H9 (cell line): Measurements from ENCODE around the gene LRRC52. TPM values are rescaled to one million over a fixed set of nuclear protein-coding genes. Genes with fewer than 3 reads are reported as not detected.

Experiments used
- DNase-seq: peaks from one replicate; pipeline ENCODE4 v3.0.0-alpha.2; 2017
- H2AFZ ChIP-seq: one replicate; pipeline ENCODE4 v1.6.1; 2013; ENCODE audit warnings: mild to moderate bottlenecking, low read length, control low read depth, moderate library complexity
- H2AK5ac ChIP-seq: 2 replicates; pipeline ENCODE4 v1.6.1; 2013; ENCODE audit warnings: low read length, control low read depth, mixed read lengths; ENCODE audit not compliant: insufficient read length
- H2BK120ac ChIP-seq: one replicate; pipeline ENCODE4 v1.6.1; 2013; ENCODE audit warnings: low read depth, mild to moderate bottlenecking, low read length, control low read depth, inconsistent platforms; ENCODE audit not compliant: poor library complexity, severe bottlenecking
- H2BK12ac ChIP-seq: 2 replicates; pipeline ENCODE4 v1.6.1; 2013; ENCODE audit warnings: low read length, control low read depth, mixed read lengths, low read depth; ENCODE audit not compliant: insufficient read length
- H2BK15ac ChIP-seq: 2 replicates; pipeline ENCODE4 v1.6.1; 2013; ENCODE audit warnings: low read depth, low read length, control low read depth
- H2BK20ac ChIP-seq: one replicate; pipeline ENCODE4 v1.6.1; 2013; ENCODE audit warnings: low read depth, mild to moderate bottlenecking, low read length, control low read depth, inconsistent platforms; ENCODE audit not compliant: poor library complexity, severe bottlenecking
- H2BK5ac ChIP-seq: 2 replicates; pipeline ENCODE4 v1.6.1; 2013; ENCODE audit warnings: low read length, control low read depth, mixed read lengths; ENCODE audit not compliant: insufficient read length
- H3K14ac ChIP-seq: 2 replicates; pipeline ENCODE4 v1.6.1; 2013; ENCODE audit warnings: low read length, control low read depth; ENCODE audit not compliant: insufficient read depth
- H3K18ac ChIP-seq: 2 replicates; pipeline ENCODE4 v1.6.1; 2013; ENCODE audit warnings: low read depth, mild to moderate bottlenecking, mixed read lengths, low read length, control low read depth; ENCODE audit not compliant: insufficient read length
- H3K23ac ChIP-seq: 2 replicates; pipeline ENCODE4 v1.6.1; 2013; ENCODE audit warnings: low read length, control low read depth, mixed read lengths, low read depth; ENCODE audit not compliant: insufficient read length
- H3K23me2 ChIP-seq: 2 replicates; pipeline ENCODE4 v1.6.1; 2013; ENCODE audit warnings: low read depth, mild to moderate bottlenecking, mixed read lengths, low read length, control low read depth; ENCODE audit not compliant: insufficient read length, poor library complexity, severe bottlenecking
- H3K27ac ChIP-seq: 2 replicates; pipeline ENCODE4 v1.5.1; 2013; ENCODE audit warnings: low read length, control low read depth, mixed read lengths, low read depth; ENCODE audit not compliant: insufficient read length
- H3K27me3 ChIP-seq: 2 replicates; pipeline ENCODE4 v1.6.1; 2013; ENCODE audit warnings: low read length, control low read depth, inconsistent platforms; ENCODE audit not compliant: insufficient read depth
- H3K4ac ChIP-seq: 2 replicates; pipeline ENCODE4 v1.6.1; 2013; ENCODE audit warnings: low read depth, mild to moderate bottlenecking, control low read depth, inconsistent platforms, low read length, moderate library complexity
- H3K4me1 ChIP-seq: 2 replicates; pipeline ENCODE4 v1.6.1; 2013; ENCODE audit warnings: low read length, control low read depth, inconsistent platforms; ENCODE audit not compliant: insufficient read depth
- H3K4me2 ChIP-seq: 2 replicates; pipeline ENCODE4 v1.6.1; 2013; ENCODE audit warnings: low read length, control low read depth, mixed read lengths; ENCODE audit not compliant: insufficient read length, insufficient read depth
- H3K56ac ChIP-seq: 2 replicates; pipeline ENCODE4 v1.6.1; 2013; ENCODE audit warnings: low read depth, mild to moderate bottlenecking, mixed read lengths, low read length, control low read depth; ENCODE audit not compliant: insufficient read length
- H3K79me1 ChIP-seq: 2 replicates; pipeline ENCODE4 v1.6.1; 2013; ENCODE audit warnings: low read depth, mild to moderate bottlenecking, moderate library complexity, low read length, control low read depth, inconsistent platforms; ENCODE audit not compliant: insufficient read depth, poor library complexity, severe bottlenecking
- H3K79me2 ChIP-seq: 2 replicates; pipeline ENCODE4 v1.6.1; 2013; ENCODE audit warnings: low read length, control low read depth, inconsistent platforms; ENCODE audit not compliant: insufficient read depth
- H3K9ac ChIP-seq: 2 replicates; pipeline ENCODE4 v1.6.1; 2013; ENCODE audit warnings: low read length, control low read depth, mixed read lengths; ENCODE audit not compliant: insufficient read length; ENCODE audit errors: extremely low read depth
- H3K9me3 ChIP-seq: one replicate; pipeline ENCODE4 v1.6.1; 2013; ENCODE audit warnings: low read depth, low read length, inconsistent platforms; ENCODE audit not compliant: control insufficient read depth
- H3T11ph ChIP-seq: one replicate; pipeline ENCODE4 v1.6.1; 2013; ENCODE audit warnings: mild to moderate bottlenecking, low read length, control low read depth, inconsistent platforms
- H4K20me1 ChIP-seq: one replicate; pipeline ENCODE4 v1.6.1; 2013; ENCODE audit not compliant: control insufficient read depth, insufficient read length, insufficient read depth
- H4K5ac ChIP-seq: 2 replicates; pipeline ENCODE4 v1.6.1; 2013; ENCODE audit warnings: low read depth, mild to moderate bottlenecking, mixed read lengths, low read length, control low read depth; ENCODE audit not compliant: insufficient read length
- H4K8ac ChIP-seq: replicated peaks from 2 replicates; pipeline ENCODE4 v1.6.1; 2013; ENCODE audit warnings: low read length, control low read depth, mixed read lengths, low read depth; ENCODE audit not compliant: insufficient read length
- H4K91ac ChIP-seq: 2 replicates; pipeline ENCODE4 v1.6.1; 2013; ENCODE audit warnings: low read depth, mild to moderate bottlenecking, moderate library complexity, mixed read lengths, low read length, control low read depth; ENCODE audit not compliant: insufficient read length
- H3K27ac Mint-ChIP-seq, 3 experiments: 2 replicates in 2 of 3; 3 replicates in 1 of 3; pipeline ENCODE4 v1.8.0; 2020 to 2021; ENCODE audit warnings: mixed read lengths in 3 of 3, mild to moderate bottlenecking in 1 of 3, moderate library complexity in 1 of 3
- H3K27me3 Mint-ChIP-seq: 2 replicates; pipeline ENCODE4 v1.8.0; 2021; ENCODE audit warnings: low read depth, mild to moderate bottlenecking, moderate library complexity, mixed read lengths
- H3K36me3 Mint-ChIP-seq, 3 experiments: 2 replicates in 2 of 3; 3 replicates in 1 of 3; pipeline ENCODE4 v1.8.0; 2020 to 2021; ENCODE audit warnings: low read depth in 3 of 3, mixed read lengths in 3 of 3; ENCODE audit not compliant: insufficient read depth in 1 of 3
- H3K4me1 Mint-ChIP-seq, 2 experiments: 2 replicates each; pipeline ENCODE4 v1.8.0; 2020; ENCODE audit warnings: mixed read lengths in 2 of 2
- H3K4me3 Mint-ChIP-seq, 2 experiments: 2 replicates in 1 of 2; 3 replicates in 1 of 2; pipeline ENCODE4 v1.8.0; 2020 to 2021; ENCODE audit warnings: mild to moderate bottlenecking in 2 of 2, mixed read lengths in 2 of 2, moderate library complexity in 1 of 2
- H3K9me3 Mint-ChIP-seq, 2 experiments: 2 replicates in 1 of 2; 3 replicates in 1 of 2; pipeline ENCODE4 v1.8.0; 2020; ENCODE audit warnings: mild to moderate bottlenecking in 2 of 2, mixed read lengths in 2 of 2, moderate library complexity in 1 of 2
- whole genome bisulfite sequencing: extraction: QIAGEN DNeasy Blood & Tissue Kit; methylation state at CpG from one replicate; pipeline ENCODE4 v1.1.7; 2013; ENCODE audit warnings: missing lambda C conversion rate, low lambda C conversion rate, mixed read lengths; ENCODE audit not compliant: insufficient read length; ENCODE audit errors: extremely low coverage; 5-methylcytosine and 5-hydroxymethylcytosine counted together
- total RNA-seq: library from RNA; stranded (reverse); gene quantifications from 2 replicates; pipeline ENCODE4 v1.2.1, GENCODE V29; 2021
- TF ChIP-seq, protein P1 (sequence below): fragments of 200-600 bp; sonication (generic); conservative IDR thresholded peaks from 3 replicates; pipeline ENCODE4 v1.8.0; 2021; ENCODE audit warnings: antibody characterized with exemption, mild to moderate bottlenecking

The LRRC52 gene
- total RNA-seq, 1 experiment from 2014 or later: not detected

DNA sequence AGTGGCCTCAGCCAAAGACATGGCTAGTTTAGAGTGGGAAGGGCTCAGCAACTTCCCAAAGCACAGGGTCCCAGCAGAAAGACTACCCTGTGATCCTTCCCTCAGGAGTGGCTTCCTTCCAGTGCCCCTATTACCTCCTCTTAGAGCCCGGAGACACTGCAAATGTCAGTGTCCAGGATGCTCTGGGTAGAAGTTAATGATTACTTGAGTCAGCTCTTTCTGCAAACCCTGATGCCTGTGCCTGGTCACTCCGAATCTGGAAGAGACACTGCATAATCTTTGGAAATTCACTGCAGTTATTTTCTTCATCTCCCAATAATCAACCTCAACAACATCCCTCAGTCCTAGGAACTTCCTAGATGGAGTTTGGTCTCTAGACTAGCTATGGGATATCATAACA, 60.0 kb downstream of the LRRC52 start:
- no peak overlapping the region for H3K23ac ChIP-seq
- no peak overlapping the region for H2BK5ac ChIP-seq
- H3K18ac ChIP-seq: no peak overlapping the region
- no peaks in the 10 kb centered on the region for H3K27me3 ChIP-seq
- H2BK20ac ChIP-seq: no peak overlapping the region
- H3K27ac ChIP-seq: no peak overlapping the region
- WGBS: no CpG with 5 or more reads among the region's 2 CpGs
- no peak overlapping the region for H4K8ac ChIP-seq
- H3K4me2 ChIP-seq: no peak overlapping the region
- no peak overlapping the region for H2AK5ac ChIP-seq
- no peak overlapping the region for H4K91ac ChIP-seq
- Mint-ChIP-seq H3K27me3 (no peaks in the 10 kb centered on the region; the same call in 1 of the 2 replicates), H3K27ac (no peak overlapping the region), H3K4me1 (peaks cover 10 to 11% of the 10 kb centered on the region in 2 experiments), H3K4me3 (no peak overlapping the region), H3K36me3 (no peaks in the 10 kb centered on the region), H3K9me3 (no peaks in the 10 kb centered on the region)
- H4K5ac ChIP-seq: no peak overlapping the region
- DNase-seq: no peak
- no peak overlapping the region for H2BK15ac ChIP-seq
- no peaks in the 10 kb centered on the region for H4K20me1 ChIP-seq
- no peak overlapping the region for H3K56ac ChIP-seq
- no peak overlapping the region for H3K14ac ChIP-seq
- no peaks in the 10 kb centered on the region for H3K9me3 ChIP-seq
- no peak overlapping the region for H3T11ph ChIP-seq
- no peaks in the 10 kb centered on the region for H3K79me2 ChIP-seq
- no peaks in the 10 kb centered on the region for H3K4me1 ChIP-seq
- no peak overlapping the region for H2BK12ac ChIP-seq
- no peaks in the 10 kb centered on the region for H3K79me1 ChIP-seq
- no peak overlapping the region for H3K4ac ChIP-seq
- no peak overlapping the region for H2BK120ac ChIP-seq
- no peak overlapping the region for H2AFZ ChIP-seq
- no peaks in the 10 kb centered on the region for H3K23me2 ChIP-seq
- no peak overlapping the region for H3K9ac ChIP-seq
- TF ChIP-seq, protein P1, sequence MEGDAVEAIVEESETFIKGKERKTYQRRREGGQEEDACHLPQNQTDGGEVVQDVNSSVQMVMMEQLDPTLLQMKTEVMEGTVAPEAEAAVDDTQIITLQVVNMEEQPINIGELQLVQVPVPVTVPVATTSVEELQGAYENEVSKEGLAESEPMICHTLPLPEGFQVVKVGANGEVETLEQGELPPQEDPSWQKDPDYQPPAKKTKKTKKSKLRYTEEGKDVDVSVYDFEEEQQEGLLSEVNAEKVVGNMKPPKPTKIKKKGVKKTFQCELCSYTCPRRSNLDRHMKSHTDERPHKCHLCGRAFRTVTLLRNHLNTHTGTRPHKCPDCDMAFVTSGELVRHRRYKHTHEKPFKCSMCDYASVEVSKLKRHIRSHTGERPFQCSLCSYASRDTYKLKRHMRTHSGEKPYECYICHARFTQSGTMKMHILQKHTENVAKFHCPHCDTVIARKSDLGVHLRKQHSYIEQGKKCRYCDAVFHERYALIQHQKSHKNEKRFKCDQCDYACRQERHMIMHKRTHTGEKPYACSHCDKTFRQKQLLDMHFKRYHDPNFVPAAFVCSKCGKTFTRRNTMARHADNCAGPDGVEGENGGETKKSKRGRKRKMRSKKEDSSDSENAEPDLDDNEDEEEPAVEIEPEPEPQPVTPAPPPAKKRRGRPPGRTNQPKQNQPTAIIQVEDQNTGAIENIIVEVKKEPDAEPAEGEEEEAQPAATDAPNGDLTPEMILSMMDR: no peak
